ENCODE results near the gene PCDH9. TPM values are rescaled to one million over a fixed set of nuclear protein-coding genes. Genes with fewer than 3 reads are reported as not detected.

The PCDH9 gene
- polyA plus RNA-seq, 3 donors from 2014 or later, result 0.56 to 0.77 TPM; not detected in 1

GRCh38 chr13:66994517-66995202, 235.5 kb downstream of the PCDH9 start:
- Mint-ChIP-seq H3K9me3 (peaks cover 0 to 27% (median 1%) of the 10 kb centered on the region in 6 donors), H3K36me3 (no peaks in the 10 kb centered on the region), H3K4me3 (peak overlapping the region in 3 of 5 donors; percentile 12 to 45 (median 39)), H3K27ac (no peak overlapping the region), H3K27me3 (ENCODE audit: low read depth in 3 of 3) (no peaks in the 10 kb centered on the region), H3K4me1 (peaks cover 3 to 7% of the 10 kb centered on the region in 2 donors)
- no peak for DNase-seq

- DNase-seq, result peak in 2 of 3 donors; percentile 6 to 17
These were observed 236.0 kb downstream of the PCDH9 start for GRCh38 chr13:66994097-66994496.

GRCh38 chr13:66992719-66993118, 237.4 kb downstream of the PCDH9 start:
- Mint-ChIP-seq H3K4me3 (no peak overlapping the region), H3K36me3 (no peaks in the 10 kb centered on the region), H3K9me3 (peaks cover 0 to 15% (median under 1%) of the 10 kb centered on the region in 6 donors)

More at GRCh38 chr13:66994097-66994496, 236.0 kb downstream of the PCDH9 start:
- no peaks in the 10 kb centered on the region for H3K36me3 Mint-ChIP-seq
- peaks cover 3 to 7% of the 10 kb centered on the region in 2 donors for H3K4me1 Mint-ChIP-seq
- peak overlapping the region in 3 of 5 donors; percentile 12 to 45 (median 39) for H3K4me3 Mint-ChIP-seq
- H3K27ac Mint-ChIP-seq, result no peak overlapping the region
- peaks cover 0 to 27% (median 1%) of the 10 kb centered on the region in 6 donors for H3K9me3 Mint-ChIP-seq
- no peaks in the 10 kb centered on the region for H3K27me3 Mint-ChIP-seq (ENCODE audit: low read depth in 3 of 3)

DNA sequence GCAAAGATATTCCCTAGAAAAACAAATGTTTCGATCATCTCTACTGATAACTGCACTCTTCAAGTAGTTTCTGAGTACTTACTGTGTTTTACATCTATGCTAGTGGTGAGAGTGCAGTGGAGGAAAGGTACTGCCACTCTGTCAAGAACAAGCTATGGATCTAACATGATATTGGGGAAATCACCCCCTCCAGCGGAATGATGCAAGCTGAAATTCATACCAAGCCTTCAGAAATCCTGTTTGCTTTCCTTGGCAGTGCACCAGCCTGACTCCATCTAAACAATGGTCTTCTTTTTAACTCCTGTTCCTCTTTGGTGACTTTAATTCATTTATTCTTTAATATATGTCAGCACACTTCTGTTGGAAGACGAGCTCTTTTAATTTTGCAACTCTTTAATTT, 238.0 kb downstream of the PCDH9 start:
- Mint-ChIP-seq H3K27ac (no peak overlapping the region), H3K36me3 (no peaks in the 10 kb centered on the region), H3K9me3 (peaks cover 0 to 14% (median under 1%) of the 10 kb centered on the region in 6 donors), H3K27me3 (ENCODE audit: low read depth in 3 of 3) (peaks cover 0 to 2% (median 0%) of the 10 kb centered on the region in 3 donors), H3K4me1 (peaks cover 3 to 7% of the 10 kb centered on the region in 2 donors), H3K4me3 (no peak overlapping the region)
- no peak for DNase-seq

More at GRCh38 chr13:66992719-66993118, 237.4 kb downstream of the PCDH9 start:
- DNase-seq, result no peak
- Mint-ChIP-seq H3K27ac (no peak overlapping the region), H3K4me1 (peaks cover 3 to 7% of the 10 kb centered on the region in 2 donors), H3K27me3 (ENCODE audit: low read depth in 3 of 3) (peaks cover 0 to 2% (median 0%) of the 10 kb centered on the region in 3 donors)

DNA sequence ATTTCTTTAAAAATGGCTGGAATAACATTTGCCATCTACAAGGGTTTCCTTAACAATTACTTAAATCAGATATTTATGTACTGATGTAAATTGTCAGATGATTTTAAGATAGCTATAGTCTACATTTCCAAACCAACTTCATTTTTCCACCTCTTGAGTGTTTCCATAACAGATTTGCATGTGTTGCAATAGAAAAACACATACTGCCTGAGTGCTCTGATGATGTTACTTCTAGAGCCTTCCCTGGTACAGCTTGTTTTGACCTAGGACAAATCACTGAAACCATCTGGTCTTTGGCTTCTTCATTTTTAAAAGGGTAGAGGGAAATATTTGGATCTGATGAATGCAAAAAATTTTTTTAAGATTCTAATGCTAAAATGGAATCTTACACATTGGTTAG, 245.9 kb downstream of the PCDH9 start:
- no peak for DNase-seq
- Mint-ChIP-seq H3K4me1 (no peaks in the 10 kb centered on the region), H3K4me3 (no peak overlapping the region), H3K27ac (no peak overlapping the region), H3K36me3 (no peaks in the 10 kb centered on the region), H3K27me3 (ENCODE audit: low read depth in 3 of 3) (peaks cover 0 to 2% (median 0%) of the 10 kb centered on the region in 3 donors), H3K9me3 (peaks cover 3 to 31% (median 5%) of the 10 kb centered on the region in 6 donors)

GRCh38 chr13:66981912-66982311, 248.2 kb downstream of the PCDH9 start:
- DNase-seq, result no peak
- H3K27ac Mint-ChIP-seq, result no peak overlapping the region
- peaks cover 3 to 31% (median 8%) of the 10 kb centered on the region in 6 donors for H3K9me3 Mint-ChIP-seq
- no peak overlapping the region for H3K4me3 Mint-ChIP-seq
- no peaks in the 10 kb centered on the region for H3K36me3 Mint-ChIP-seq
- no peaks in the 10 kb centered on the region for H3K27me3 Mint-ChIP-seq (ENCODE audit: low read depth in 3 of 3)
- H3K4me1 Mint-ChIP-seq, result no peaks in the 10 kb centered on the region

DNA sequence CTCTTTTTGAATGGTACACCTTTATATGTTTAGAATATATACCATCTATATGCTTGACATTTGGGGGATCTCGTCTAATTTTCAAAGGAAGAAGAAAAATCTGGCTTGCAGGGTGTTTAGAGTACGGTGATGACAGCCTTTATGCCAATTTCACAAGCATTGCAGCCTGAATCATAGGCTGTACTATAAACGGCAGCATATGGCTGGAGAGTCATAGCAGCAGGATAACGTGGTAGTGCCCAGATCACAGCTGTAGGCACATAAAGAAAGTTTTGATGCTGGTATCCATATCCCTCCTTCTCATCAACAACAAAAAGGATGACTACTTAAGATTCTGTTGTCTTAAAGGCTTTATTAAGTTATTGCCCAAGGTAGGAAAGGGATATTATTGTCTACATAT, 253.0 kb downstream of the PCDH9 start:
- no peak for DNase-seq
- no peaks in the 10 kb centered on the region for H3K4me1 Mint-ChIP-seq
- H3K27ac Mint-ChIP-seq, result no peak overlapping the region
- H3K36me3 Mint-ChIP-seq, result peaks cover 0 to 3% (median 0%) of the 10 kb centered on the region in 3 donors
- peaks cover 3 to 18% (median 8%) of the 10 kb centered on the region in 6 donors for H3K9me3 Mint-ChIP-seq
- no peak overlapping the region for H3K4me3 Mint-ChIP-seq
- no peaks in the 10 kb centered on the region for H3K27me3 Mint-ChIP-seq (ENCODE audit: low read depth in 3 of 3)

- Mint-ChIP-seq H3K4me1 (no peaks in the 10 kb centered on the region), H3K27ac (no peak overlapping the region), H3K36me3 (peaks cover 0 to 3% (median 0%) of the 10 kb centered on the region in 3 donors), H3K27me3 (ENCODE audit: low read depth in 3 of 3) (no peaks in the 10 kb centered on the region), H3K9me3 (peaks cover 0 to 13% (median 8%) of the 10 kb centered on the region in 6 donors), H3K4me3 (no peak overlapping the region)
- DNase-seq, result no peak
These were observed 255.2 kb downstream of the PCDH9 start for GRCh38 chr13:66974889-66975288.

- DNase-seq, result no peak
- Mint-ChIP-seq H3K4me1 (no peaks in the 10 kb centered on the region), H3K4me3 (no peak overlapping the region), H3K9me3 (peaks cover 0 to 11% (median 6%) of the 10 kb centered on the region in 6 donors), H3K27ac (no peak overlapping the region), H3K27me3 (ENCODE audit: low read depth in 3 of 3) (no peaks in the 10 kb centered on the region), H3K36me3 (peaks cover 0 to 3% (median 0%) of the 10 kb centered on the region in 3 donors)
These were observed 256.0 kb downstream of the PCDH9 start for GRCh38 chr13:66974174-66974573.

DNA sequence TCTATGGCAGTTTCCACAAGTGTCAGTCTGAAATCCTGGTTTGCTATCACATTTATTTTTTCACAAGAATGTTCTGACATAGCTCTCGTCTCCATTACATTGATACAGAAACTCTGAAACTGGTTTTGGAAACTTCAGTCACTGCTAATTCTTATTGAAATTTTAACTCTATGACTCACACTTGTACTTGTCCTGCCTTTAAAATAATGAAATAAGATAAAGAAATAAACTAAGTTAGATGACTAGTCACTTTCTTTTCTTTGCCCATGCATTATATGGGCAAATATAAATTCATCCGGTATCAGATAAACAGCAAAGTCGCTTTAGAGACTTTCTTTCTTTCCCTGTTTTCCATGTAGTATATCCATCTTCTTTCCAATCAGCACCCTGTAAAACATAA, 257.5 kb downstream of the PCDH9 start:
- no peak for DNase-seq
- H3K4me3 Mint-ChIP-seq, result no peak overlapping the region
- H3K36me3 Mint-ChIP-seq, result peaks cover 0 to 3% (median 0%) of the 10 kb centered on the region in 3 donors
- H3K27me3 Mint-ChIP-seq (ENCODE audit: low read depth in 3 of 3), result no peaks in the 10 kb centered on the region
- no peaks in the 10 kb centered on the region for H3K4me1 Mint-ChIP-seq
- H3K9me3 Mint-ChIP-seq, result peaks cover 0 to 20% (median 7%) of the 10 kb centered on the region in 6 donors
- H3K27ac Mint-ChIP-seq, result no peak overlapping the region

DNA sequence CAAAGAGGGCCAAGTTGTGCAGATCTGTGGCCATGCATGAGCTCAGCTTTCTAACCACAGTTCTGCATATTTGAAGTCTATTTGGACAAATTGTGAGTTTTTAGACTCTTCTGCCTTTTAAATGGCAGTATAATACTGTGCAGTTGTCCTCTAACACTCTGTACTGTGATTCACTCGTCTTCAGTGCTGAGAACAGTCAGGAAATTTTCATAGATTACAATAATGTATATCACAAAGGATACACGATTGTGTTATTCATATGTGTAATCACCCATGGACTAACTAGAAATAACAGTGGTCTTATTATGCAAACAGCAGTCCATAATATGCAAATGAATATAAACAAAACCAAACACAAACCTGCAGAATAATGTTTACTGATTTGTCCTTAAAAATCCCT, 259.1 kb downstream of the PCDH9 start:
- Mint-ChIP-seq H3K4me3 (no peak overlapping the region), H3K36me3 (peaks cover 0 to 3% (median 0%) of the 10 kb centered on the region in 3 donors), H3K9me3 (peaks cover 0 to 21% (median 4%) of the 10 kb centered on the region in 6 donors), H3K4me1 (no peaks in the 10 kb centered on the region), H3K27me3 (ENCODE audit: low read depth in 3 of 3) (no peaks in the 10 kb centered on the region), H3K27ac (no peak overlapping the region)
- no peak for DNase-seq

DNA sequence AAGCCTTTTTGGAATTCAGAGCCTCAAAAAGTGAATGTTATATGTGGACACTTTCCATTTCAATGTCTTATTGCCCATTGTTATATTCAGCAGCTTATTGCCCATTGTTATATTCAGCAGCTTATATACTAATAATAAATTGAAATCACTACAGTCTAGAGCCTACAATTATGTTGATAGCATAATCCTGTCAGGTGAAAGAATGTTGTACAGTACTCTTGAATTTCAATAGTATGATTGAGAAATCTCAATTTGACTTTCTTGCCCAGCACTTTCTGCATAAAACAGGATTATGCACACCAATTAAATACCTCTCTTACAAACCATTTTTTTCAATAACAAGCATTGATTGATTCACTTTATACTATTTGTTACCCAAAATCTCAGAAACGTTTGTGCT, 260.8 kb downstream of the PCDH9 start:
- H3K4me1 Mint-ChIP-seq, result no peaks in the 10 kb centered on the region
- peaks cover 0 to 3% (median 0%) of the 10 kb centered on the region in 3 donors for H3K36me3 Mint-ChIP-seq
- no peaks in the 10 kb centered on the region for H3K27me3 Mint-ChIP-seq (ENCODE audit: low read depth in 3 of 3)
- no peak for DNase-seq
- no peak overlapping the region for H3K27ac Mint-ChIP-seq
- H3K9me3 Mint-ChIP-seq, result peaks cover 0 to 23% (median 4%) of the 10 kb centered on the region in 6 donors
- H3K4me3 Mint-ChIP-seq, result no peak overlapping the region

DNA sequence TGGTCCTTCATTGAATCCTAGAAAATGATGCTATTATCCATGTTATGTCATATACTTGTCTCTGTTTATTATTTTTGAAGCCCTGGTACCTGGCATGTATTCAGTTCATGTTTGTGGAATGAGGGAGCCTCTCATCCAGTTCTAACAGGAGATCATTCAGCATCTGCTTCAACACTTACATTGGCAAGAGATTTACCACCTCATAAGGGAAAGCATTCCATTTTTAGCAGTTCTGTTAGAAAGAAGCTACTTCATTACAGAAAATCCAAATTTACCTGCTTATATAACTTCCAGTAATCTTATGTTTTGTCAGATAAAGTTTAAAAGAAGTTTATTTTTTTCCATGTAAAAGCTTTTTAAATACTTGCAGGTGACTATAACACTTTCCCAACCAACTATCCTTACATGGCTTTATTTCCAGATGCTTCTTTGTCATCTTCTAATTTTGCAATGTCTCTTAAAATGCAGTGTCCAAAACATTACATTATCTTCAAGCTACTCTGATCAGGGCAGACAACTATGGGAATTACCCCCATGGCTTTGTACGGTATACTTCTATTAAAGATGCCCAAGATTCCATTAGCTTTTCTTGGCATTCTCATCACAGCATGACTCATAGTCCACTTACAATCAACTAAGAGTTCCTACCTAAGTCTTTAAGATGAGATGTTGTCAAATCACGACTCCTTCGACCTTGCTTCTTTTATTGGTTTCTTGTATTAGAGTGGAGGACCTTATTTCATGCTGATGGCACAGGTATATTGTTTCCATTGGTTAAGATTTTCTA, 262.1 kb downstream of the PCDH9 start:
- H3K27me3 Mint-ChIP-seq (ENCODE audit: low read depth in 3 of 3), result no peaks in the 10 kb centered on the region
- no peak overlapping the region for H3K27ac Mint-ChIP-seq
- H3K9me3 Mint-ChIP-seq, result peaks cover 0 to 26% (median 4%) of the 10 kb centered on the region in 6 donors
- H3K36me3 Mint-ChIP-seq, result no peaks in the 10 kb centered on the region
- no peak overlapping the region for H3K4me3 Mint-ChIP-seq
- H3K4me1 Mint-ChIP-seq, result no peaks in the 10 kb centered on the region
- no peak for DNase-seq

DNA sequence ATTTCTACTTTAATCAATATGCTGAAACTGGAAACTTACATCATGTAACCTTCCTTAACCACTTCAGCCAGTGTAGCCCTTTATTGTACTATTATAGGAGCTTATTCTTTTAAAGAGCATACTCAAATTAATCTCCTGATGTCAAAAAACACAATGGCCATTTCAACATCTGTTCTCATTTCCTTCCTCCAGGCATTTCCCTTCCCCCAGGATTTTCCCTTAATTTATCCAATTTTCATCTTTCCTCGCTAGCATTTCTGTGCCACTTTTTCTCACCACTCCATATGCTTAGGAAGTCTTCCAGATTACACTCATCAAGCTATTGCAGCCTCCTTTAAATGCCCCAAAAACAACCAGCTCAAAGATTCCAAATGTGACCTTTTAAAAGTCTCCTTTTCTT, 265.0 kb downstream of the PCDH9 start:
- Mint-ChIP-seq H3K27ac (peak overlapping the region in 1 of 6 donors; percentile 32), H3K4me1 (no peaks in the 10 kb centered on the region), H3K36me3 (no peaks in the 10 kb centered on the region), H3K9me3 (peaks cover 0 to 23% (median 3%) of the 10 kb centered on the region in 6 donors), H3K27me3 (ENCODE audit: low read depth in 3 of 3) (no peaks in the 10 kb centered on the region), H3K4me3 (no peak overlapping the region)
- no peak for DNase-seq
